GM12865 (cell line): ENCODE results near the gene PDPR.
"Not testable (repeated sequence)": the region's sequence is repeated elsewhere in the genome, so short reads cannot be mapped to it uniquely, and the experiment has no call there.

ENCODE experiments used
- DNase-seq: peaks from one replicate; pipeline ENCODE4 v3.0.0; 2010; ENCODE audit warnings: low read depth
- H3K4me3 ChIP-seq: 2 replicates; pipeline ENCODE4 v1.5.1; 2011; ENCODE audit warnings: mild to moderate bottlenecking, low read depth, low read length, control low read depth

Gene PDPR

DNA sequence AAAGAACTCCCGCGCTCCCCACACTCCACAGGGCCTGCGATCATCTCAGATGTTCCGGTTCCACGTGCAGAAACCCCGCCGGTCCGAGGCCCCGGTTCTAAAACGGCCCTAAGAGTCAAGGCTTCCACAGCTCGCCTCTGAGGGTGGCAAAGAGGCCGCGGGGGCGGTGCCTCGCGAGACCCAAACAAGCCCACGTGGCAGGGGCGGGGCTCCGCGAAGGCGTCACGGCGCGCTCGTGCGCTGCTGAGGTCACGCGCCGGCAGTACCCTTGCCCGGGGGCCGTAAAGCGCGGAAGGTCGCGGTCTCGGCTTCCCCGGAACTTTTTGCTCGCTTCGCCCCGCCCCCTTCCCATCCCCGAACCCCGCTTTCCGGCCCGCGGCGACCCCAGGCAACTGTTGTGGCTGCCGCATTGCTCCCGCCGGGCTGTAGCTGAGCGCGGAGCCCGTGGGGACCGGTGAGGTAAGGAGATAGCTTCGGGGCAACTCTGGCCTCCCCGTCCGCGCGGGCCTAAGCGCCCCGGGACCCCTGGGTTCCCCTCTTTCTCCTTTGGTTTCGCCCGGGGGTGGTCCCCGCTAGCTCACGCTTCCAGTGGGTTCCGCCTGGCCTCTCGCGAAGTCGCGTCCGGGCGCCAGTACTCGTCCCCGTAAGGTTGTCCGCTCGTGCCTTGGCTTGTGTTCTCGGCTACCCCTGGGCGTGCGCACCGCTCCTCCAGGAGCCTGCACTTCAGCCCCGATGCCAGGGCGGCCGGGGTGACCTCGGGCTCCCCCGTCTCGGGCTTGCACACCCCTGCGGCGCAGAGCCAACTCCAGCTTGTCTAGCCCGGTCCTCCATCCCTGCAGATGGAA, at the start of gene PDPR:
Gene PDPR (plus strand): TSS at position 351 of the 845 bp plus-strand sequence. CDS start 6,161 bp downstream, outside the sequence.
- H3K4me3 ChIP-seq = peak within 1 kb of the TSS; percentile 60
- peak; percentile 95 for DNase-seq

DNA sequence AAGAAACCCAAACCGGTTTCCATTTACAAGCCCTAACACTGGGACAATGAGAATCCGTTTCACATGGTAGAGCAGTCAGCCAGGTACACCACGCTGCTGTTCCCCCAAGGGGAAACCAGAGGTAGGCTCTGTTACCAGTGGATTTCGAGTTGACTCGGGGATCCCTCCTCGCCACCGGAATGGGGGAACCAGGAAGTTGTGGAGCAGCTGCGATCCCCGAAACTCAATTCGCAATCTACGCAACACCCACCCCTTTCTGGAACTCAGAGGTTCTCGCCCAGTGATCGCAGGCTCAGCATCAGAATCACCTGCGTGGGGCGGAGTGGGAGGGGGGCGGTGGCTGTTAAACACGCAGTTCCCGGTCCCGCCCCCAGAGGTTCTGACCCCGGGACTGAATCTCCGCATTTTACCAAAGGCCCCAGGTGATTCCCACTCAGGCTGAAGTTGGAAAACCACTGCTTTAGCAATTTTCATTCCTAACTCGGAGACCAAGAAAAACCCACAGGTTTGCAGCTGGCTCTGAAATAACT, 49.2 kb upstream of the PDPR start:
- peak; percentile 29 for DNase-seq

DNA sequence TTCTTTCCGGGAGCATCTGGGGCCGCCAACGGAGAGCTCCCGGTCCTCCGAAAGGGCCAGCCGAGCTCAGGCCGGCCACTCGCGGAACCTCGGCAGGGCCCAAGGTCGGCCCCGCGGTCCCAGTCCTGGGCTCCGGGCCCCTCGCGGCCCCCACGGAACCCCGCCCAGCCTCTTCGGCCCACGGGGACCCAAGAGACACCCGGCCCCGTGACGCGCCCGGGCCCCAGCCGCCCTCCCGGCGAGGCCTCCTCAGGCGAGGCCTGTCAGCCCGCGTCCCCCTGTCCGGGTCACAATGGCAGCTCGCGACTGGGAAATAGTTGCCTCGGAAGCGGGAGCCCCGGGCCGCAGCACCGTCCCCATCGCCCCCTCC, 48.8 kb upstream of the PDPR start:
- not testable (repeated sequence) for DNase-seq
- H3K4me3 ChIP-seq = peak overlapping the region; percentile 47

More for the DNA sequence above, 49.2 kb upstream of the PDPR start:
- H3K4me3 ChIP-seq = peak overlapping the region; percentile 47

DNA sequence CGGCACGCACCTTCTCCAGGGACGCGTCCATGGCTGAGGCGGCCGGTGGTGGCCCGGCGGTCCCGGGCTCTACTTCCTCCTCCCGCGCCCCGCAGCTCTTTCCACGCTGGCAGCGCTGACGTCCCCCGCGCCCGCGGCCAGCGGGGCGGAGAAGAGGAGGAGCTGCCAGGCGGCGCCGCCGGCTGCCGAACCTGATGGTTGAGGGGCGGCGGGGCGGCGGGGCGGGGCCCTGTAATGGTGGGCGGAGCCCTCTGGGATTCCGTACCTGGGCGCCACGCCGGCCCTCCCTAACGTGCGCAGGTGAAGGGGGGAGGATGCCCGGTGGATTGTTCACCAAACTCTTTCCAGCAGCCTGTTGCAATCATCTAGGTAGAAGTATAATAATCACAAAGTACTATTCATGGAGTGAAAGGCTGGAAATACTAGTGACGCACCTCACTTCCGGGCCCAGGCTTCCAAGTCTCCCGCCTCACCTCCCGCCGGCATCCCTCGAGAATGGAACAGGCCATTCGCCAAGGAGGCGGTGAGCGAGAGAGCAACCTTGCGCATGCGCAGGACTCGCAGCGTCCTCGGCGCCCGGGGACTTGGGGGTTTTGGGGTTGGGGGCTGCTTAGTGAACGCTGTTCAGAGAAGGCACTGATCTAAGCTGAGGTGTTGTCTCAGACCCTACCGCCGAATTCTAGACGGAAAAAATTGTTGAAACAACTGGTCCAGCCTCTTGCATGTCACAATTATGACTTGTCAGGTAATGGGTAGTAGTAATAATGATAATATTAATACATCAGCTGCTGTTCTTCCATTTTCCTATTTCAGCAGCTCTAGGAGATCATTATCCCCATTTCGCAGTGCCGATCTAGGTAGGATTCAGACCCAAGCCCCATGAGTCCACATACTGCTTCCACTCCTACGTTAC, 48.1 kb upstream of the PDPR start:
- H3K4me3 ChIP-seq = peak overlapping the region; percentile 47
- peak; percentile 89 for DNase-seq

DNA sequence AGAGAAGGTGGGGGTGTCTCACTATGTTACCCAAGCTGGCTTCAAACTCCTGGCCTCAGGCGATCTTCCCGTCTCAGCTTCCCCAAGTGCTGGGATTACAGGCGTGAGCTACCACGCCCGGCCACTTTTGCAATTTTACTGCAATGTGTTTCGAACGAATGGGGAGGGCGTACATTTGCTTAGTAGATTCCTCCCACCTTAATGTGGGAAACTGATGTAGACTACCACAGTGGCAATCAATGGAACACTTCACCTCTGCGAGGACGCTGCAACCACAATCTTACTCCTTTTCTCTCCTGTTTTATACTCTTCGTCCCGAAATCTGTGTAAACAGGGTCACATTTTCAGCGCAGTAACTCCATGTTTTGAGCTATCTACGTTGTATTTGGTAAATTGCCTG, 47.4 kb upstream of the PDPR start:
- H3K4me3 ChIP-seq = peak overlapping the region; percentile 47; the same call in 1 of the 2 replicates
- DNase-seq = not testable (repeated sequence)

DNA sequence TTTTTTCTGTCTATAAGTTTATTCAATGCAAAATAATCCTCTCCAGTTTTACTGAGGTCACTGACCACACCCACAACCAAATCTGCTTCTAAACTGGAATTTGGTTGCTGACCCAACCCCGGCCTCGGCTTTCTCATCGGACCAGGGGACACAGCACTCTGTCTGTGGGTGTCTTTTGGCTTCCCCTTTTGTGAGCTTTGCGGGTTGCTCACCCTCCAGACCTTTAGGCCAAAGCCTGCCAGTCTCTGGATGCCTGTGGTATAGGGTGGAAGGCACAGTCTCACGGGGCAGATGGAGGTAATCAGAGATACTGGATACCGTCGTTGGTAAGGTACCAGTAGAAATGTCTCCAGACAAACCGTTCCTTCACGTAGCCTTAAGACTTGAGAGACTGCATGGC, 35.1 kb upstream of the PDPR start:
- not testable (repeated sequence) for H3K4me3 ChIP-seq, DNase-seq

DNA sequence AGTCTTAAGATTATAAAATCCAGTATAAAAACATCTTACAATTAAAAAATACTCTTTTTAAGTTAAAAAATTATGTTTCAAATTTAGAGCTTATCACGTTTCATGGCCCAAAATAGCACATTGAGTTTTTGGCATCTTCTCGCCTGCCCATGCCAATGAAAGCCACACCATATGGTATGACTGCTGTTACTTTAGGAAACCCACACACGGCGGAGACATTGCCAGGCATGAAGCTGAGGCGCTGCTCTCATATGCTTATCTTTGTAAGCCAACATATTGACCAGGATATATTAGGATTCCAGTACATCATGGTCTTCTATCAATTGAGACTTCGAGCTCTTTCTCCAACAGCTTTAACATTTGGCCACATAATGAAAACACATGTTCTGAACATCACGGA, 32.9 kb upstream of the PDPR start:
- not testable (repeated sequence) for H3K4me3 ChIP-seq, DNase-seq

DNA sequence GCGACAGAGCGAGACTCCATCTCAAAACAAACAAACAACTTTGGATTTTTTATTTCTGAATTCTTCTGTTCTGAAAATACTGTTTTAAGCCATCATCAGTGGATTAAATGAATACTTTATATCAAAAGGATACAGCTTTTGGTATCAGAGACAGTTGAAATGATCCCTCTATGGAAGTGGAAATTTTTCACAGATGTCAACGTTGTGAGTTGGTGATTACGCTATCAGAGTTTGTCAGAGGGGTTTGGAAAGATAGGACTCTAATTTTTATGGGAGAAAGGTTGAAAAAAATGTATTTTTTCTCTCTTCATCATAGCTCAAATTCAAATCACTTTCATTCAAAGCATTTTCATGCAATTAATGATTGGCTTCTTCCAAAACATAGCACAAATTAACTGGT, 30.2 kb upstream of the PDPR start:
- not testable (repeated sequence) for DNase-seq, H3K4me3 ChIP-seq

DNA sequence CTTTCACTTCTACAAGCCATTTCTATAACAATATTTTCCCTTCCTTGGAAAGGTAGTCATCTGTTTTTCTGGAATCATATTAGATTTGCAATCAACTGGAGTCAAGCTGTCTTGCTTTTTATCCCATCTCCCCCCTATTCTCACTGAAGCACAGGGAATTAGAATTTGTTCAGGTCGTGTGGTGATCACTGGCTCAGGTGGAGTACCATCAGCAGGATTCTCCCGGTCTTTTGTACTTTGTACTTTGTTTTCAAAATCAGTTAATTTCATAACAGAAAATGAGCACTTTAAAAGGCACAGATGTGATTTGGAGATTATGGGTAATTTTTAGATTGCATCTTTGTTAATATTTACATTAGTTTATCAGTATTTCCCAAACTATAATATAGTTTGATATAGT, 26.0 kb upstream of the PDPR start:
- not testable (repeated sequence) for H3K4me3 ChIP-seq

DNA sequence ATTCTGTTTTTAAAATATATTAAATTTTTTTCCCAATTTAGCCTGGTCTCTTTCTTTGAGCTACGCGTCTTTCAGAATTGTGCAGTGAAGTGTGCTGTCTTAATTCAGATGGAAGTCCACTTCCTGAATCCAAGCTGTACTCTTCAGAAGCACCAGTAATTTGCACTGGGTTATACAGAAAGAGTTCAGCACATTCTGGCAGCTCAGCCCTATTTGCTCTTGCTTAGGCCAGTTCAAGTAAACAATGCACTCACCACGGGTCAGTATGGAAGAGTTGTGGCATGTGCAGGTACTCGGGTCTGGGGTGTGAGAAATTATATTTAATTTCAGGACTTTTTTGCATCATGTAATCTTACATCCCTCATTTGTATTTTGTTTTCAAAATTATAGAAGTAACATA, 25.3 kb upstream of the PDPR start:
- DNase-seq, H3K4me3 ChIP-seq: not testable (repeated sequence)

More for the DNA sequence above, 26.0 kb upstream of the PDPR start:
- not testable (repeated sequence) for DNase-seq

DNA sequence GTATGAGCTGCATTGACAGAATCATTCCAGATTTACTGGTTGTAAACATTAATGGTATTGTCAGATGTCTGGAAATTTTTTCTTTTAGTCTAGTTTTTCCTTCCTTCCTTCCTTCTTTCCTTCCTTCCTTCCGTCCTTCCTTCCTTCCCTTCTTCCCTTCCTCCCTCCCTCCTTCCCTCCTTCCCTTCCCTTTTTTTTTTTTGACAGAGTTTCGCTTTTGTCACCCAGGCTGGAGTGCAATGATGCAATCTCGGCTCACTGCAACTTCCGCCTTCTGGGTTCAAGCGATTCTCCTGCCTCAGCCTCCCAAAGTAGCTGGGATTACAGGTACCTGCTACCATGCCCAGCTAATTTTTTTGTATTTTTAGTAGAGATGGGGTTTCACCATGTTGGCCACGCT, 24.8 kb upstream of the PDPR start:
- H3K4me3 ChIP-seq, DNase-seq: not testable (repeated sequence)

DNA sequence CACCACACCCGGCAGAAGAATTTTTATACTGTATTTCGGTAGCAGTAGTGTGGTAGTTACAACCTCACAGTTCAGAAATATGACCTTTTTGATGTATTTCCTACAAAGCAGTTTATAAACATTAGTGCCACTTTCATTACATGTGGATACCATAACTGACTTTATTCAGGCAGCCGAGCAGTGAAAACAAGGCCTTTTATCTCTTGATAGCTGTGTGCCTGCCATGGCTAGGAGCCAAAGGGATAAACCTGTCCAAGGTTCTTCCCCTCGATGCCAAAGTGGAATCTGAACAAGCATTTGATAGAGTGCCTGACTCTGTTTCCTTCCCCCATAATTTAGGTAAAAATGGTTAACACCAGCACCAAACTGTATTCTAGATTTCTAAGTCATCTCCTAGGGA, 23.0 kb upstream of the PDPR start:
- H3K4me3 ChIP-seq, DNase-seq: not testable (repeated sequence)

DNA sequence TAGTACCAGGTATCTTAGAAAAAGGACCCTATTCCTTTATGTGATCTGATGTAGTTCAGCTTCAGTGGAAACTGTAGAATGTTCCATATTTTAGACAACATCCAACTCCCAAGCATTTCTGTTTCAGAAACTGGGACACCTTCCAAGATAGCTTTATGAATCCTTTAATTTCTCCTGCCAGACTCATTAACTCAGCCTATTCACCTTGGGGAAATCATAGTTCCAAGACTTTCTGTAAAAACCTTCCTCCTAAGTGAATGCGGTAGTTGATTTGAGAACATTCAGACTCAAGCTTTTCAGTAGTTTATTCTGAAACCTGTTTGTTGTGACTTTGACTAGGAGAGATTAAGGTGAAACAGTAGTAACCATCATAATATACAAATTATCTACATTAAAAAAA, 20.0 kb upstream of the PDPR start:
- H3K4me3 ChIP-seq, DNase-seq: not testable (repeated sequence)

DNA sequence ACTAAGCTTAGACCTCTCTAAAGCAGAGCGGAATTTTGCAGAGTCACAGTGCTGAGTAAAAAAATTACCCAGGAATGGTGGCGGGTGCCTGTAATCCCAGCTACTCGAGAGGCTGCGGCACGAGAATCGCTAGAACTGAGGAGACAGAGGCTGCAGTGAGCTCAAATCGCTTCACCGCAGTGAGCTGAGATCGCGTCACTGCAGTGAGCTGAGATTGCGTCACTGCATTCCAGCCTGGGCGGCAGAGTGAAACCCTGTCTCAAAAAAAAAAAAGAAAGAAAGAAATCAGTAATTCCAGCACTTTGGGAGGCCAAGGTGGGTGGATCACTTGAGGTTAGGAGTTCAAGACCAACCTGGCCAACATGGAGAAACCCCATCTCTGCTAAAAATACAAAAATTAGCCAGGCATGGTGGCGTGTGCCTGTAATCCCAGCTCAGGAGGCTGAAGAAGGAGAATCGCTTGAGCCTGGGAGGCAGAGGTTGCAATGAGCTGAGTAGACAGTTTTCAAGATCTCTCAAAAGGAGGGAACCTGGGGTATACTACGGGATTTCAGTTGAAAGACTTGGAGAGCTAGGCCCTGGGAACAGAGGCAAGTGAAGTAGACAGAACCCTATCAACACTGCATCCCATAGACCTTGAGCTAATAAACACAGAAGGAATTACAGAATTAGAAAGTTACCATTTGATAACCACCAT, 4.4 kb upstream of the PDPR start:
- not testable (repeated sequence) for H3K4me3 ChIP-seq, DNase-seq

DNA sequence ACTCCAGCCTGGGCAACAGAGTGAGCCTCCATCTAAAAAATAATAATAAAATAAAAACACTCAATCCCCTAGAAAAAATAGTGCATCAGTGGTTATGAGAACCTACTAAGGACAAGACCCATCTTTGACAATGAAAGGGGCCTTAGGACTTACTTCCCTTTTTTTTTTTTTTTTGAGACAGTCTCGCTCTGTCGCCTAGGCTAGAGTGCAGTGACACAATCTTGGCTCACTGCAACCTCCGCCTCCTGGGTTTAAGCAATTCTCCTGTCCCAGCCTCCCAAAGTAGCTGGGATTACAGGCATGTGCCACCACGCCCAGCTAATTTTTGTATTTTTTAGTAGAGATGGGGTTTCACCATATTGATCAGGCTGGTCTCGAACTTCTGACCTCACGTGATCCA, 2.0 kb upstream of the PDPR start:
- DNase-seq, H3K4me3 ChIP-seq: not testable (repeated sequence)

DNA sequence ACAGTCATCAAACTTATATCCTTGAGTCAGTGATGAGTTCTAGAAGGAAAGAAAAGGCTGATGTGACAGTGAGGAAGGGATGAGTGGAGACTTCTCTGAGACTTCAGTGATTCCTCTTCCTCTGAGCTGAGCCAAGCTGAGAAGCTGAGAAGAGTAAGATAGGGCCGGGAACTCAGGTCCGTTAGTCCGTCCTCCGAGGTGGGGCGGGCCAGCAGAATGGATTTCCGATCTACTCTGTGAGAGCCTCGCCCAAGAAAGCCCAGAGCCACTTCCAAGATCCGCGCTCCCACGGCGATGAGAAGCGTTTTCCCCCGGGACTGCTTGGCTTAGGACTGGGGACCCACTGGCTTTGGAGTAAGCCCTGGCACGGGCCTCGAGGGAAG, 542 bp upstream of the PDPR start:
- DNase-seq = not testable (repeated sequence)
- peak overlapping the region; percentile 60 for H3K4me3 ChIP-seq

DNA sequence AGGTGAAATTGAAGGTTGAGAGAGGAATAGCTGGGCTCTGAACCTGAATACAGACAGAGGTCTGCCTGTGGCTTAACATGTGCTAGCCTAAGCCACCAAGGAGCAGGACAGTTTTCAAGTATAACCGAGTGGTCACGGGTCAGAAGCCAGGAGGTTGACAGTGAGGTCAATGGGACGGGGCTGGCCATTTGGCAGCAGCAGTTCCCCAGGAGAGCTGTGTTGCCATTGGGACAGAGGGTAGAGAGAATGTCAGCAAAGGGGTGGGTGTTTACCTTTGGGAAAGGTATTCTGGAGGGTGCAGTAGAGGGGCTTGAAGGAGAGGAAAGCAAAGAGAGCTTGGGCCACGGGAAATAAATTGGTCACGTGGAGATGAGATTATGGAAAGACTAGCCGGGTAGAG, 4.2 kb downstream of the PDPR start:
- not testable (repeated sequence) for H3K4me3 ChIP-seq, DNase-seq

DNA sequence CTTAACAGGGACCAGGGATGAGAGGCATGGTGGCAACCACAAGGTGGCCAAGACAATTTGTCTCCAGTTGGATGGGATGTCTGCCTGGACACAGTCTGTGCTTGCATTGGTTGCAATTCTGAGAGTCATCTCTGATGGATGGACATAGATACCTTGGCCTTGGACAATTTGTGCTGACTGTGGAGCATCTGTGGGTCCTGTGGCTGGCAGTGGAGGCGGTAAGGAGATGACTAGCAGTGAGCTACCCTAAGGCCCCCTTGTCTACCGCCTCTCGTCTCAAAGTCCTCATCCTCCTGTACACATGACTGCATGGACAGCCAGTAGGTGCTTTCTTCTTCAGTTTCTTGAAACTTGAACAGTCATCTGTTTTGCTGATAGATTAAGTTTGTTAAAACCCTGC, 4.6 kb downstream of the PDPR start:
- not testable (repeated sequence) for DNase-seq, H3K4me3 ChIP-seq

DNA sequence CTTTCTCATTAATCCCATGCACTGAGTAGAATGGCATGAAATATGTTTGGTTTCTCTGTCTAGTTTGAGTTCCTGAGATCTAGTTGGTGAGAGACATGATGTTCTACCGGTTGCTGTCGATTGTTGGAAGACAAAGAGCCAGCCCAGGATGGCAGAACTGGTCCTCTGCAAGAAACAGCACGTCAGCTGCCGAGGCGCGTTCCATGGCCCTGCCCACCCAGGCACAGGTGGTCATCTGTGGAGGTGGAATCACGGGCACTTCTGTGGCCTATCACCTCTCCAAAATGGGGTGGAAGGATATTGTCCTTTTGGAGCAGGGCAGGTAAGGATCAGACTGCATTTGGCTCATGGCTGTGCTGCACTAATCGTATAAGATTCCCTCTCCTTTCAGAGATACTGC, 6.3 kb downstream of the PDPR start:
- DNase-seq, H3K4me3 ChIP-seq: not testable (repeated sequence)
